GM12892 (cell line): ENCODE results near the gene FARP1.

ENCODE experiments used
- POLR2A ChIP-seq: IDR thresholded peaks from 2 replicates; pipeline ENCODE4 v1.6.1; 2011; ENCODE audit warnings: low read depth, low read length, control low read depth
- TAF1 ChIP-seq: IDR thresholded peaks from 2 replicates; pipeline ENCODE4 v1.6.1; 2011; ENCODE audit warnings: low read depth, mild to moderate bottlenecking, control low read depth, low read length, borderline replicate concordance

DNA sequence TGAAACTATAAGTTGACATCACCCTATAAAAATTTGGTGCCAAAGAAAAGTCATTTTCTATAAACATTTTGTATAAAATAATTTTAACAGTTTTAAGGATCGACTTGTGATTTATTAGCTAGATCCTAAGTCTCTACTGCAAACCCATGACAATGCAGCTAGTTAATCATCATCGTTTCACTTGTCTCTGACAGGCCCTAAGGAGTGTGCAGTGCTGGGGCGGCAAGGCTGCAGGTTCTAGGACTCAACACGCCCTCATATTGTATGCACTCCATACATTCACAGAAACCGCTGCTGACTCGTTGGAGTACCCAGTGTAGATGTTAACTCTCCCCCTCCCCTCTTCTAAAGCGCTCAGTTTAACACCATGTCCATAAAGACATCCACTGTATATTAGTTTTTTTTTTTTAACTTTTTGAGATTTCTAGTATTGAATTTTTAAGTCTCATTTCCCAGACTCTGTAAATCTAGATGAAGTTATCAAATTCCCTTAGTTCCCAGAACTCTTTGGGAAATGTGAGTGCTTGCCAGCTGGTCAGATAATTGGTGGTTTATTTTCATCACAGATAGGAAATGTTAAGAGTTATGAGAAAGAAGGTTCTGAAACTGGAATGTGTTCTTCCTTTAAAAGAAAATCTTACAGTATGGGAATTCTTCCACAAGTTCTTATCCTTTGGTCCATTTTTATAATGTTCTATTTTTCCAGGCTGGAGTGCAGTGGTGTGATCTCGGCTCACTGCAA, 197.0 kb downstream of the FARP1 start:
- TF ChIP-seq TAF1: no peak
- TF ChIP-seq POLR2A: no peak
